ENCODE measurements around the gene HORMAD2.

- TF ChIP-seq CTCF (IDR thresholded peaks at IDR 0.05; ENCODE audit: borderline replicate concordance, extremely low read depth, low read length, poor library complexity, severe bottlenecking), result no peak
- TF ChIP-seq EZH2 (IDR thresholded peaks at IDR 0.05; ENCODE audit: borderline replicate concordance, low read depth, low read length, severe bottlenecking), result no peak
Observed at GRCh38 chr22:30219668-30220278, 139.5 kb downstream of the HORMAD2 start.

All from DND-41 (cell line).